Kidney (tissue), 14 donors: ENCODE data around the gene EVI5L. TPM values are rescaled to one million over a fixed set of nuclear protein-coding genes. Genes with fewer than 3 reads are reported as not detected.

Experiments
- DNase-seq, 5 donors: peaks; one replicate each; pipeline ENCODE4 v3.0.0-alpha.2; 2013 to 2020
- FAIRE-seq: peaks from 2 replicates; lab custom pipeline; 2012; peaks lifted over from hg19 to GRCh38; lab: Jason Lieb, UNC
- H3K27ac ChIP-seq, 2 donors: one replicate each; pipeline ENCODE4 v1.7.0; 2013; ENCODE audit warnings: low read depth in 2 of 2, low read length in 2 of 2, inconsistent platforms in 1 of 2
- H3K27me3 ChIP-seq: one replicate; pipeline ENCODE4 v1.7.1; 2013; ENCODE audit warnings: low read length, inconsistent platforms; ENCODE audit not compliant: control insufficient read depth, insufficient read depth
- H3K36me3 ChIP-seq, 3 donors: one replicate each; pipeline versions ENCODE4 v1.7.0 to v1.7.1; 2013; ENCODE audit warnings: low read length in 3 of 3, control low read depth in 1 of 3, inconsistent platforms in 1 of 3; ENCODE audit not compliant: insufficient read depth in 3 of 3, control insufficient read depth in 2 of 3
- H3K4me1 ChIP-seq, 3 donors: one replicate each; pipeline versions ENCODE4 v1.7.0 to v1.7.1; 2013; ENCODE audit warnings: low read length in 3 of 3, inconsistent platforms in 1 of 3, low read depth in 1 of 3; ENCODE audit not compliant: control insufficient read depth in 2 of 3, insufficient read depth in 2 of 3
- H3K4me3 ChIP-seq, 3 donors: one replicate each; pipeline versions ENCODE4 v1.7.0 to v1.8.1; 2013; ENCODE audit warnings: low read length in 3 of 3, control low read depth in 1 of 3, inconsistent platforms in 1 of 3
- H3K9ac ChIP-seq, 3 donors: one replicate each; pipeline versions ENCODE4 v1.7.0 to v1.7.1; 2013; ENCODE audit warnings: low read length in 3 of 3, control low read depth in 1 of 3, inconsistent platforms in 1 of 3
- H3K9me3 ChIP-seq, 3 donors: one replicate each; pipeline versions ENCODE4 v1.7.0 to v1.7.1; 2013; ENCODE audit warnings: low read length in 3 of 3, control low read depth in 1 of 3, inconsistent platforms in 1 of 3; ENCODE audit not compliant: control insufficient read depth in 2 of 3, insufficient read depth in 1 of 3
- CTCF ChIP-seq: IDR thresholded peaks from 3 replicates; pipeline ENCODE4 v1.5.1; 2012; ENCODE audit warnings: mild to moderate bottlenecking, moderate library complexity, borderline replicate concordance; ENCODE audit not compliant: insufficient read depth; ENCODE audit errors: extremely low read depth
- intact Hi-C: fragments of 100-400 bp; cut with DNase I; formaldehyde crosslinking; loops from one replicate; pipeline ENCODE4 v1.11.1; 2022
- polyA plus RNA-seq: library from polyadenylated mRNA; stranded (reverse); fragments of 350-450 nt; fragmentation: Illumina TruSeq; extraction: RNeasy Lipid Tissue Mini Kit (QIAGEN cat#74804); gene quantifications from one replicate; pipeline ENCODE4 v1.2.3, GENCODE V29; 2014; ENCODE audit warnings: low read depth, low replicate concordance; ENCODE audit not compliant: insufficient read depth
- total RNA-seq: library from RNA; stranded (reverse); fragmentation: NEBNext Ultra II Directional; extraction: Animal tissue kit (Norgen Biotek cat#: 25700); gene quantifications from one replicate; pipeline ENCODE4 v1.2.1, GENCODE V29; 2021
- donor health status: control.
- donor health status: control.
- donor health status: control.
- donor health status: control.
- donor health status: control.
- donor health status: DM: yes; HTN: yes; CAD: no.
- donor health status: Normal renal cell carcinoma (clear cell type).

EVI5L gene
- total and polyA plus RNA-seq, 2 donors from 2014 or later = 14.5 to 15.9 TPM

DNA sequence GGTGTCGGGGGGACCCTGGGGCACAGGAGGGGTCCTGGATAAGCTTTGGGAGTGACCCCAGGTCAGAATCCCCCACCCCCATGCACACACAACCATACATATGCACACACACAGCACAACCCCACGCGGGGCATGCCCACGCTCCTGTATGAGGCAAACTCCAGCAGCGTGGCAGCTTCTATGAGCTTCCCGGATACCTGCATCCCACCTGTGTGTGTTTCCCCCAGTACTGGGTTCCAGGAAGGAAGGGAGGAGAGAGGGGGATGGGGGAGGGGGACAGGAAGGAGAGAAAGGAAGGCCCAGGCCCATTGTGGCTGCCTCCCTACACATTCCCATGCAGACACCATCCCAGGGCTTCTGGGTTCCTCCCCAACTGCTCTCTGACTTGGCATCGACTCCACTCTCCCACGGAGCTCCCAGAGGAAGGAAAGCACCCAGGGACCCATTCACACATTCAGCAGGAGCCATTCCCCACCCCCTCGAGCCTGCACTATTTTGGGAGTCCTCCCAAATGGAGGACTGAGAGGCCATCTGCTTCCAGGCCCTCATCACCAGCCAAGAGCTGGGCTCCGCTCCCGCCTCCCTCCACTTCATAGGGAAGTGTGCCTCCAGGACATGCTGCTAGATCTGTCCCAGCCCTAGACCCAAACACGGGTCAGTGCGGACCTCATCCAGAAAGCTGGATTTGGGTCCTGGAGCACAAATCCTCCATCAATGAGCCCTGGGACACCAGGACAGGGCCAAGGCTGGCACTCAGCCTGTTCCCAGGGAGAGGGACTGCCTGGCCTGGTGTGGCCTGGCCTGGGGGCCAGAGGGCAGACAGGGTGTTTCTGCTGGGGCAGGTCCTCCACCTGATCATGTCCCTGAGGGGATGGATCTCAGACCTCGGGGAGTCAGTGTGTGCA lies 30.9 kb downstream of the EVI5L start:
- intact Hi-C loops = no loop called here
- H3K9ac ChIP-seq = no peak overlapping the region
- H3K27me3 ChIP-seq = peaks cover 3% of the 10 kb centered on the region
- peak in 1 of 5 donors; percentile 61 for DNase-seq
- TF ChIP-seq CTCF = no peak
- no peaks in the 10 kb centered on the region for H3K9me3 ChIP-seq
- no peak for FAIRE-seq
- peaks cover 0 to 3% (median 0%) of the 10 kb centered on the region in 3 donors for H3K4me1 ChIP-seq
- H3K4me3 ChIP-seq = no peak overlapping the region
- no peaks in the 10 kb centered on the region for H3K36me3 ChIP-seq
- no peak overlapping the region for H3K27ac ChIP-seq

DNA sequence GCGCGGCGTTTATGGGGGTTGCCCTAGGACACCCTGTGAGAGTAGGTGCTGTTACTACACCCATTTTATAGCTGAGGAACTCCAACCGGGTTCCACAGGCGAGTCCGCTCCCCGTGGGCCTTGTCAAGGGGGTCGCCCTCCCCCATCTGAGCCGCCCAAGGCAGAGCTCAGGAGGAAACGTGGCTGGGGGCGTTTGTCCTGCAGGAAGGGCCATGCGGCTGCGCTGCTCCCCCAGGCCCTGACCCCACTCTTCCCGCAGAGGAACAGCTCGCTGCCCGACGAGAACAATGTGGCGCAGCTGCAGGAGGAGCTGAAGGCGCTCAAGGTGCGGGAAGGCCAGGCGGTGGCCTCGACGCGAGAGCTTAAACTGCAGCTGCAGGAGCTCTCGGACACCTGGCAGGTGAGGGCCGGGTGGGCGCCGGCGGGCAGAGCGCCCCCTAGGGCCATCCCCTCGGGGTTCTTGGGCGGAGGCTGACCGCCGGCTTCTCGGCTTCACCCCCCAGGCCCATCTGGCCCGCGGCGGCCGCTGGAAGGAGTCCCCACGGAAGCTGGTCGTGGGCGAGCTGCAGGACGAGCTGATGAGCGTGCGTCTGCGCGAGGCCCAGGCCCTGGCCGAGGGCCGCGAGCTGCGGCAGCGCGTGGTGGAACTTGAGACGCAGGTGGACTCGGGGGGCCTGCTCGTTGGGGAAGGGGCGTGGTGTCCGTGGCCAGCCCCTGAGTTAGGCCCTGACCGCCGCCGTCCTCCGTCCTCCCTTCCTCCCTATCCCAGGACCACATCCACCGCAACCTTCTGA lies 31.8 kb downstream of the EVI5L start:
- no peaks in the 10 kb centered on the region for H3K9me3 ChIP-seq
- H3K27me3 ChIP-seq = peaks cover 3% of the 10 kb centered on the region
- no peak for TF ChIP-seq CTCF
- FAIRE-seq = no peak
- no peak overlapping the region for H3K9ac ChIP-seq
- peak in 2 of 5 donors; percentile 21 to 71 for DNase-seq
- intact Hi-C loops = no loop called here
- no peaks in the 10 kb centered on the region for H3K36me3 ChIP-seq
- no peak overlapping the region for H3K4me3 ChIP-seq
- peaks cover 0 to 3% (median 0%) of the 10 kb centered on the region in 3 donors for H3K4me1 ChIP-seq
- H3K27ac ChIP-seq = no peak overlapping the region

GRCh38 chr19:7862413-7862951 lies 32.5 kb downstream of the EVI5L start:
- intact Hi-C loops = no loop called here
- Histone ChIP-seq H3K4me3 (no peak overlapping the region), H3K9me3 (no peaks in the 10 kb centered on the region), H3K36me3 (no peaks in the 10 kb centered on the region), H3K4me1 (peaks cover 0 to 3% (median 0%) of the 10 kb centered on the region in 3 donors), H3K9ac (no peak overlapping the region), H3K27ac (no peak overlapping the region), H3K27me3 (peaks cover 3% of the 10 kb centered on the region)
- FAIRE-seq (no peak), DNase-seq (peak; percentile 86 to 97 (median 88))
- no peak for TF ChIP-seq CTCF
